Stimulated activated CD4-positive, alpha-beta T cell treated with anti-CD3 and anti-CD28 coated beads, TNF-alpha, amount 100 ng/mL, for 24 hours (primary cell): ENCODE results near the gene DDX41.

Source experiments
- DNase-seq, 3 experiments: peaks; one replicate each; pipeline ENCODE4 v3.0.0-alpha.2; 2020; ENCODE audit warnings: low read depth in 3 of 3

The DDX41 gene

DNA sequence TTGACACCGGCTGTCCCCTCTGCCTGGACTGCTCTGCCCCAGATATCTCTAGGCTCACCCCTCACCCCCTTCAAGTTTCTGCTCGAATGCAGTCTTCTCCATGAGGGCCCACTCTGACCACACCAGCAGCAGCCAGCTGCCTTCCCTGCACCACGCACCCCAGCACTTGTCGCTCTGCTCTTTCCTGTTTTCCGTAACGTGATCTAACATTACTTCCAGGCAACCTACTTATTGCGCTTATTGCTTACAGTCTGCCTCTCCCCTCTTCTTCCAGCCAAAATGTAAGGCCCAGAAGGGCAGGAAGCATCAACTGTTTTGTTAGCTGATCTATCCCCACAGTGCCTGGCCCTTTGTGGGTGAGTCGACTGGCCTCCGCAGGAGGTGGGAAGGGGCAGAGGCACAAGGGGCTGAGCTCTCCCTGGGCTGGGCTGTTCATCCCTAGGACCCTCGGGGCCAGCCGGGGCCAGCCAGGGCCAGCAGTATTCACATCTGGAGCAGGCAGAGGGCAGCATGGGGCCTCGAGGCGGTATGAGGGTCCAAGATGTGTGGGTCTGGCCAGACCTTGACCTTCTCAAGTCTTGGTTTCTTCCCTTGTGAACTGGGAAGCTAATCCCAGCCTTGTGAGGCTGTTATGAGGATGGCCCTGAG, 31.7 kb downstream of the DDX41 start:
- no peak for DNase-seq

DNA sequence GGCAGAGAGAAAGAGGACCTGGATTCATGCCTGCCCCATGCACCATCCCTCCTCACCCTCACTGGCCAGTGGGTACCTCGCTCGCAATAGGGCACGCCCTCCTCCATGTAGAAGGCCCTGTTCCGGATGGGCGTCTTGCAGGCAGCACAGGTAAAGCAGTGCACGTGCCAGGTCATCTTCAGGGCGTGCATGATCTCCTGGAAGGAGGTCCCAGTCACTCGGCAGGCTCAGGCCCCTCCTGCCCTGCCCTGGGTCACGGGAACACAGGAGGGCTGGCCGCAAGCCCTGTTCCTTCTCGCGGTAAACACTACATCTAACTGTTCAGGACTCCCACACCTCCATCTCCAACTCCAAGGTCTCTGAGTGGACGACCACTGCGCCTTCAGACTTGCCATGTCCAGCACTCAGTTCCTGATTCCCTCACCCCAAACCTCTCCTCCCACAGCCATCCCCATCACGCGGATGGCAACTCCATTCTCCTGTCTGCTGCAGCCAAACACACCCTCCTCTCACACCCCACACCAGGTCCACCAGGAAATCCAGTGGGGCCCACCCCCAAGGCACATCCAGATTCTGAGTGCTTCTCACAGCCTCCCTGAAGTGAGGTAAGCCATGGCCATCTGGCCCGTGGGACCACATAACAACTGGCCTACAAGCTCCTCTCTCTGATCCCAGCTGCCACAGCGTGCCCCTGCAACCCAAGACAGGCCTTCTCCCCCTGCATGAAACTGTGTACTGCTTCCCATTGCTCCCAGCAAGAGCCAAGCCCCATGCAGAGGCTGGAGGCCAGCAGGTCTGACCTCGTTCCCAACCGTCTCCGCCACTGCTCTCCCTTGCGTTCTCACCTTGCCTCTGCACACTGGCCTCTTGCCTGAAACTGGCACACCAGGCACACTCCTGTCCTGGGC, 32.5 kb downstream of the DDX41 start:
- DNase-seq, result no peak

DNA sequence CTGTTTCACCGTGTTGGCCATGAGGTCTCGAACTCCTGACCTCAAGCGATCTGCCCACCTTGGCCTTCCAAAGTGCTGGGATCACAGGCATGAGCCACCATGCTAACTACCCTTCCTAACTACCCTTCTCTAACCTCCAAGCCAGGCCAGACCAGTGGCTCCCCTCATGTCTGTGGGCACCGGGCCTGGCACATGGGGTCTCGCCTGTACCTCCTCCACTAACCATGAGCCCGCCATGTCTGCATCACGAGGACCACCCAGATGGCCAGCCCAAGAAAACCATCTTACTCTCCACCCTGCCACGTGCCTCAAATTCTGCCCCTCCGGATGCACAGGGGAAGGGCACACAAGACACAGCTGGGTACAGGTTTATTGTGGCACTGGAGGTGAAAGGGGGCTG, 33.7 kb downstream of the DDX41 start:
- DNase-seq, result no peak

DNA sequence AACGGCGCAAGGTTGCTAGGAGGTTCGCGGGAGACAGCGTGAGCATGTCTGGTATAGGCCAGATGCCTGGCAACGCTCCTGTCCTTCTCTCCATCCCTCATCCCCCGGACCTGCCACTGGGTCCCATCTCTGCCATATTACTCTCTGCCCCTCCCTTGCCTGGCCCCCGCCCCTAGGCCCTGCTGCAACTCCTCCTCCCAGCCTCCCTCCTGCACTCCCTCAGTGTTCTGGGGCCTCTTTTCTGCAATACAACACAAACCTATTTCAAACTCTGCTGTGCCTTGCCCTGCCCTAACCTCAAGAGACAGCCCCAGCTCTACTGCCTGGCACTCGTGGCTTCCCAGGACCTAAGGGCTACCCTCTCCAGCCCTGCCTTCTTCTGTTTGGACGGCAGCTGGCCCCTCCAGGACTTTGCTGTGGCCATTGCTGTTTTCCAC, 34.4 kb downstream of the DDX41 start:
- no peak for DNase-seq

DNA sequence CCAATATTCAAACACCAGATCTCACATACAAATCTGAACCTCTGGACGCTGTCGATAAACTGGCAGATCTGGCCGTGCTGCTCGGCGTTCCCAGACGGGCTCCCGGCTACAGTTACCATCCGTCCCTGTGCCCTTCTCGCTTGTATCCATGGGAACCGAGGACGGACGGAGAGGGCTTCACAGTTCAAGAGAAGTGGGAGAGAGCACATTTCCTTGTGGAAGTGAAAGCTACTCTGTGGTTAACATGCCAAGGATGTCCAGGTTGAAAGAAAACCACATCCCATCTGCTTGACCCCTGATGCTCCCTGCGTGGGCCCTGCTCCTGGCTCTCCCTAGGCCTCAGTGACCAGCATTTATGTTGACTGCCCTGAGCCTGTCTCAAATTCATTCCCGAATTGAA, 37.0 kb downstream of the DDX41 start:
- no peak for DNase-seq

DNA sequence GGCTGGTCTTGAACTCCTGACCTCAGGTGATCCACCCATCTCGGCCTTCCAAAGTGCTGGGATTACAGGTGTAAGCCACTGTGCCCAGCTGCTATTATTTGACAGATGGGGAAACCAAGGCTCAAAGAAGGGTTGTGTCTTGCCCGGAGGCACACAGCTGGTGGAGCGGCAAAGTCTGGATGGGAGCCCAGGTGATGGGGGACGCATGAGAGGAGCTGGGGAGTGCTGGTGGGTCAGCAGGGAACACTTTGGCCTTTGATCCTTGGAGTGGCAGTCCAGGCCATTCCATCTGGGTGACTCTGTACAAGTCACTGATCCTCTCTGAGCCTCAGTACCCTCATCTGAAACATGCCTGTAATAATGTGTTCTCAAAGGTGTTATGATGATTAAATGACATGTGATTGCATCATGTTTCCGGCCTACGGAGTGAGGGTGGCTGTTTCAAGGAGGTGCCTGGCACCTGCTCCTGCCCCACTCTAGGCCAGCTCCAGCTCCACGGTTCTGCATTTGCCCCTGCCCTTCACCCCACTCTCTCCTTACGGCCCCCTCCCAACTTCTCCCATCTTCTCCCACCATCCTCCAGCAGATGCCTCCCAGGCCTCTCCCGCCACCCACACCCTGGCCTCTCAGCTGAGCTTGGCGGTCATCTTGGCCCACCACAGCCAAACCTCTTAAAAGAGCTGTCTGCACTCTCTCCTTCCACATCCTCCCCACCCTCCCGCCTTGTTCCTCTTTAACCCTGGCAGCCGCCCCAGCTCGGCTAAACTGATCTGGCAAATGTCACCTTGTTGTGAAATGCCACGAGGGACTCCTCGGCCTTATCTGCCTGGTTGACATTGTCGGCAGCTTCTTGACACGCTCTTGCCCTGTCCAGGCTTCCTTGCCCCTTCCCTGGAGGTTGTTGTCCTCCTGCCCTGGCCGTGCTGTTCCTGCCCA, 37.8 kb downstream of the DDX41 start:
- no peak for DNase-seq

DNA sequence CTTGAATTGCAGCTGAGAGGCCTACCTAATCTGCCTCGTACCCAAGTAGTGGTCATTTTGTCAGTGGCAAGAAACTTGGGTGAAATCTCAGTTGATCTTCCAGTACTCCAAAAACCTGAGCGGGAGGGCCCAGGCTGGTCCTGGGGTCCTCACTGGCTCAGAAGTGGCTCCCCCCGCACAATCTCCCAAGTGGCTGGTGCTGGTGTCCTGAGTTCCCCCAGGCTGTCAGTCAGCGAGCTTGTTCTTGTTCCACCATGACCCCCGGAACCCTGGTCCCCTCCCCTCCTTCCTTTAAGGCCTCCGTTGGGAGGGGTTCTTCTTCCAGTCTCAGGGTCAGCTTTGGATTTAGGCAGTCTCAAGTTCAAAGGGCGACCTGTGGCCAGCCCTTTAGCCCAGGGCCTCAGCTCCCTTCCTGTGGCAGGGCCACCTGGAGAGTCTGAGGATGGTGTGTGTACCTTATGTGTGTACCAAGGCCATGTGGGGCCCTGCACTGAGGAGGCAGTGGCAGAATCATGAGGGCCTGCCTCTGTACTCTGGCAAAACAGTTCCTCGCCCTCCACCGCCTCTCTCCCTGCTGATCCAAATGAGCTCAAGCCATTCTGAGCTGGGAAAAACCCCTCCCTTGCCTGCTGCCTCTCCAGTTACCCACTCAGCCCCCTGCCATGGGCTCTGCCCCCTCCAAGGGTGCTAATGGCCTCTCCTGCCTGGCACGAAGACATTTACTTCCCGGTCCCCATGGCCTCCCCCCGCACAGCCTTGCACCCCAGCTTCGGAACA, 38.9 kb downstream of the DDX41 start:
- no peak for DNase-seq

DNA sequence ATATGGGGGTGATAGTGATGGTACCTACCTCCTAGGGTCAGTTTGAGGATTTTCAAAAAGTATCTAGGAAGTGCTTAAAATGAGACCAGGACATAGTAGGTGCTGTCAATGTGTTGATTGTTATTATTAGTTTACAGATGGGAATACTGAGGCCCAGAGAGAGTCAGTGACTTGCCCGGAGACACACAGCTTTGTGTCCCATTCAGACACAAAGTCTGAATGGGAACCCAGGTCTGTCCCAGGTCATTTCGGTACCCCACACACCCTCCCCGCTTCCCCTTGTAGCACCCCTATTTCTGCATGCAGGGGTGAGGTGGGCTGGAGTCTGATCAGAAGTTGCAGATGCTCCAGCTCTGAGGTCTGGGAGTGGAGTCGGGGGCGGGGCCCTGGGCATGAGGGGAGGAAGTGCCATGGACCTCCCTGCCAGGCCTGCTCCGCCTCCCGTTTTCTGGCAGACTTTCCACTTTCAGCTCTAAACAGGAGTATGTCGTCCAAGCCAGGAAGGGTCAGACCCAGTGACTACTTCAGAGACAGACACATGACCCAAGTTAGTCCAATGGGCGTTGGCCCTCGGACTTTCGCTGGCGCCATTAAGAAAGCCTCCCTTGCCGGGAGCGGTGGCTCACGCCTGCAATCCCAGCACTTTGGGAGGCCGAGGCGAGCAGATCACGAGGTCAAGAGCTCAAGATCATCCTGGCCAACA, 40.1 kb downstream of the DDX41 start:
- no peak for DNase-seq

DNA sequence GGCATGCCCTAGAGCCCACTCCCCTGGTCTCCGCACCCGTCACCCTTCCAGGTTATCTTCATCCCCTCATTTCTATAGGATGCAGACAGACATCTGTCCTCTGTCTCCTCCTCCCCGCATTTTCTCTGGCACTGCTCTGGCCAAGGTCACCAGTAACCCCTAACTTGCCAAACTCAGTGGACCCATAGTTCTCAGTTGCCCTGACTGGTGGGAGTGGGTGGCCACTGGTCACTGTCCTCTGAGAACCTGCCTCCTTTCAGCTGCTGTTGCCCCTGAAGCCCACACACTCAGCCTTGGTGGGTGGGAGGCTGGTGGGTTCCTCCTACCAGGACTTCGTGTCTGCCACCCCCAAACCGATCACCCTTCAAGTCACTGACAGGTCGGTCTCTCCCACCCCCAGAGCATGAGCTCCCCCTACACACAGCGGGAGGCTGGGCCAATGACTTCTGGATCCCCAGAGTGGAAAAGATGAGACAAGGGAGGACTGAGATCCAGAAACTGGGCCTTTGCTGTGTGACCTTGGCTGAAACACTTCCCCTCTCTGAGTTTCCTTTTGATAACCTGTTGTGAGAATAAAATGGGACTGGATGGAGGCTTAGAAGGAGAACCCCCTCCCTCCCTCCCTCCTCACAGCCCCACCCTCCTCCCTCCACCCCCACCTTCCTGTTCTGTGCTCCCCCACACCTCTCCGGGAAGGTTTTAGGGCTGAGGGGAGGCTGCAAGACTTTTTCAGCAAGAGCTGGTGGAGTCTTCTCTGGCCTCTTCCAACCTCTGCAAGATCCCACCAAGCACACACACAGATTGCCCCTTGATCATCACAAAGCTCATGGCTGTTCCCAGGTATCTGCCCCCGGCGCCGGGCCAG, 41.0 kb downstream of the DDX41 start:
- DNase-seq, result no peak

DNA sequence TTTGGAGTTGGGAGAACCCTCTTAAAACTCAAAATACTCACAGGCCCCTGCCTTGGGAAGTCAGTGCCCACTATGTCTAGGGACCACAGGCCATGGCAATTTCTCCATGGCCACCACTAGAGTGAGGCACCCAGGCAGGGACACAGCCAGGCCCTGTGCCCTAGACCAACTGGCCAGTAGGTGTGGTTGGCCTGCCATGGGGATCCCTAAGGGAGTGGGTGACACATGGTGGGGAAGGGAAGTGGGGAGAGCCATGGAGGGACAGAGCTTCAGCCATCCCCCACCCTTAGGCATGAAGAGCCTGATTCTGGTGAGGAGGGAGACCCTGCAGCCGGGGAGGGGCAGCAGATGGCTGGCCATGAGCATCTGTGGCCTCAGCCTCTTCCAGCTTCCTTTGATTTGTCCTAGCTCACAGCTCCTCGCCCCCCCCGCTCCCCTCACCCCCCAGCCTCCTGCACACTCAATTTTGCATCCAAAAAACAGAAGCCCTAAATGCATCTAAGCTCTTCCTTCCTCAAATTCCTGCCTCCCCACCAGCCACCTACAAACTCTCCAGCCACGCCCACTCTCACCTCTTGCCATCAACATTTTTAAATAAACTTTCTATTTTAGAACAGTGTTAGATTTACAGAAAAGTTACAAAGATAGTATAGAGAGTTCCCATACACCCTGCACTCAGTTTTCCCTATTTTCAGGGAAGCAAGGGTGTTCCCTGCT, 41.8 kb downstream of the DDX41 start:
- DNase-seq, result no peak

DNA sequence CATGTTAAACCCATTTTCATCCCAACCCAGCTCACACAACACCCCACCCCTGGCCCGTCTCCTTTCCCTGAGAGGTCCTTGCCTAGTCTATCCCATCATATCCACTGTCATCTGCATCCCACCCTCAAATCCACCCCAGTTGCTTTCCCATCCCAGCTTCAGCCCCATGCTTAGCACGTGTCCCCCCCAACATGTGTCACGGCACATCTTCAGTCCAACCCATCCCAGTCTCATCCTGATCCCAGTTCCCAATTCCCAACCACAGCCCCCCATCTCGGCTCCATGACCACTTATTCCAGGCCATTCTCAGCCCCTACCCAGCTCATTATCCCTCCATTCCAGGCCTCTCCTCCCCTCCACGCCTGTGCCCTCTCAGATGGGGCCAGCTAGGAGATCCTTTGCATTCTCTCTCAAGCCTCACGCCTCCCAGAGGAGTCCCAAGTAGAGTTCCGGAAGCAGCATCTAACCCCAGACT, 42.7 kb downstream of the DDX41 start:
- DNase-seq, result no peak

DNA sequence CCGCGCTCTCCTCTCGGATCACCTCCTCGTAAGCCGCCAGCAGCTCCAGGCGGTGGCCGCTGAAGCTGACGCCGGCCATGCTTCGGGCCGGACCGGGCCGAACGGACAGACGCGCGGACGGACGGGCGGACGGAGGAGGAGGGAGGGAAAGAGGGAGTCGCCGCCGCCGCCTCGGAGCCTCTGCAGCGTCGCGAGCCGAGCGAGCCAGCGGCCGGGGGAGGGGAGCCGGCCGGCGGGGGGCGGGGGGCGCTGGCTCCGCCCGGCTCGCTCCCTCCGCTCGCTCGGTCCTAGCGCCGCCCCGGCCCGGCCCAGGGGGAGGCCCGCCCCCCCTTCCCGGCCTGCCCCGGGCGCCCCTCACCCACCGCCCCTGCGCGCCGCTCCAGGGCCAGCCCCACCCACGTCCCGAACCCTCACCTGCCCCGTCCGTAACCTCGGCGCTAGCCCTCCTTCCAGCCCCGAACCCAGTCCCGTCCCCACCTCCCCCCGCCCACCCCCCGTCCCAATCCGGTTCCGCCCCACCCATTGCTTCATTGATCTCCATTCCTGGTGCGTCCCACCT, 43.2 kb downstream of the DDX41 start, which contains the start of gene DBN1:
Gene DBN1 (minus strand): TSS at position 192 of the 559 bp plus-strand sequence. CDS start 113 bp downstream, at position 79.
- no peak for DNase-seq

DNA sequence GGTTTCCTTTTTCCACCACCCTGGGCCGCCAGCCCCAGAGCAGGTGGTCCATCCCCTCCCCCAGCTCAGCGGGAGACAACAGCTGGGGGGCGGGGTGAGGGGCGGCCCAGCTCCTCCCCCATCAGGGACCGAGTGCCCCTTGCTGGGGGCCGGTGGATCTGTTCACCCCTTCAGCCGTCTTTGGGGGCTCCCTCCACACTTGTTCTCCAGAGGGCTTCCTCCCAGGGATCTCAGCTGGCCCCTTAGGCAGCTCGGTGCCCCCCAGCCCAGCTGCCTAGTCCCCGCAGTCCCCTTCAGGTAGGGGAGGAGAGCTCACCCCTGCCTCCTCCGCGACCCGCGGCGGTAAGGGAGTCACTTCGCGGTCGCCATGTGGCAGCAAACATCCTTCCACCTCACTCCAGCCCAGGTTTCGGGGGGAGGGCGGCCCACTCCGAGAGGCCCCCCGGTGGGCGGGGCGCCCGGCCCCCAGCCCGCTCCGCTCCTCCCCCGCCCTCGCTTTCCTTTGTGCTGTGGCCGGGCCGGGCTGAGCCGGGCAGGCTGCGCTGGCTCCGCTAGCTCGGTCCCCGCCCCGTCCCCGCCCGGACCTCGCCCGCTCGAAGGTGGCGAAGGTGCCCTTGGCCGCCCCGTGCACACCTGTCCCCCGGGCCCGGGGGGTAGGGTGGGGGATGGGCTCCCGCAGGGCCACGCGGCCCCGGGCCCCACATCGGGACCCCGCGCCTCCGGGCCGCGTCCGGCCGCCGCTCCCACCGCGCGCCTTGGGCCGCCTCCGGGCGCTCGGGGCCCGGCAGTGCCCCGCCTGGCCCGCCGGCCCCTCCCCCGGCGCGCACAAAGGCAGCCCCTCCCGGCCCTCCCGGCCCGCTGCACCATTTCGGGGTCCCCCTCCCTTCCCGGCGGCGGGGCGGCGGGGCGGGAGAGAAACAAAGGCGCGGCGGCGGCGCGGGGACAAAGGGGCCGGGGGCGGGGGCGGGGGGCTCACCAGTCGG, 44.0 kb downstream of the DDX41 start:
- DNase-seq, result peak in 1 of 3 experiments; percentile 65

DNA sequence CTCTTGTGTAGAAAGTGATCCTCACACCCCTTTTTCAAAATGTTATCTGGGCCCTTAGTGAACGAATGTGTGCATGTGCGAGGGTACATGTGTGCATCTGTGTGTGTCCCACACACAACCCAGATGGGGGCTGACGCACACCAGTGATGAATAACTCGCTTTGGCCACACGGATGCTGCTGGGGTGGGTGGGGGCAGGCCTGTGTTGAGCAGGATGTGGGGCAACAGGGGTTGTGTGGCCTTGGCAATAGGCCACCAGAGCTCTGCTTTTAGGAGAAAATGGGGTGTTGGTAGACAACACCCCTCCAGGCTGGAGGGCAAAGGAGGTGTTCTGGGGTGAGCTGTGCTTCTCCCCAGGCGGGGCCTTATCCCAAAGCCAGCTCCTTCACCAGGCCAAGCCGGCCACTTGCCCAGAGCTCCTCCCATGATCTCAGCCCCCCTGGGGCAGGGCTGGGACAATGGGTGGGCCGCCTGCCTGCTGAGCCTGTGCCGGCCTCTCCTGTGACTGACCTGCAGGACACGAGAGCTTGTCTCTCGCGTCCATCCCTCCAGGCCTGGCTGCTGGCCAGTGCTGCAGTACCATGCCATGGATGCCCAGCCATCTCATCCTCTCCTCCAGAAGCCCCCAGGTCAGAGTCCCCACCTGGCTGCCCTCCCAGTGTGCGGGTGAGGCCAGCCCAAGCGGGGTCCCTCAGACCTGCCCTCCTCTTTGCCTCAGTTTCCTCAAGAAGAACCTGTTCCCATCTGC, 45.0 kb downstream of the DDX41 start:
- no peak for DNase-seq

DNA sequence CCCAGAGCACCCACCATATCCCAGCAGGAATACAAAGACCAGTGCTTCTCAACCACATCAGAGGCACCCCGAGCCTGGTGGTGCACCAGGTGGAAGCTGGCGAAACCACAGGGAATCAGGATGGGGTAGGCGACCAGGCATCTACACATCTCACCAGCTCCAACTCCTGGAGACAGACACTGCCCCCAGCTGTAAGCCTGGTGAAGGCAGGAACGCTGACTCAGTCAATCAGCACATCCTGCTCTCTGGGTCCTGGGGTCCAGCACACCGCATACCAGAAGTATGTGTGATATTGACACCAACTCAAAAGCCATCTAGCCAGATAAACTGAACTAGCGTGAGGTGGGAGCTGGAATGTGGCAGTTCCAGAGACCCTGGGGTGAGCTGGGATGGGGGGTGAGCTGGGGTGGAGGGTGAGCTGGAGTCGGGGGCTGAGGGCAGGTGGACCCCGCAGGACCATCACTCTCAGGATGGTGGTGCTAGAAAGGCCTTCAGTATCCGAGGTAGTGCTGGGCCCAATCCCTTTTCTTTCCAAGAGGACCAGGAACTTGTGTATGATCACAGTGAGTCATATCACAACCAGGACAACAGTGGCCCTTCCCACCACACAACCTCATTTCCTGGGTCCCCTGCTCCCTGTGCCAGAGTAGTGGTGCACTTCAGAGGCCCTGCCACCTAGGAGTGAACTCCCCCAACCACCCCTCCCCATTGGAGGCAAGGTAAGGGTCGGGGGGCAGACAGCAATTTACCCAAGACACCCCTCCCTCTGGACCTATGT, 45.8 kb downstream of the DDX41 start:
- no peak for DNase-seq
